ENCODE data around the gene NASP.
"Not testable (repeated sequence)": the region's sequence is repeated elsewhere in the genome, so short reads cannot be mapped to it uniquely, and the experiment has no call there.

Gene NASP

GRCh38 chr1:45584351-45585109 lies 689 bp downstream of the NASP start:
- peak; percentile 93 for DNase-seq (ENCODE audit: low read depth)
- TF ChIP-seq, protein P1, sequence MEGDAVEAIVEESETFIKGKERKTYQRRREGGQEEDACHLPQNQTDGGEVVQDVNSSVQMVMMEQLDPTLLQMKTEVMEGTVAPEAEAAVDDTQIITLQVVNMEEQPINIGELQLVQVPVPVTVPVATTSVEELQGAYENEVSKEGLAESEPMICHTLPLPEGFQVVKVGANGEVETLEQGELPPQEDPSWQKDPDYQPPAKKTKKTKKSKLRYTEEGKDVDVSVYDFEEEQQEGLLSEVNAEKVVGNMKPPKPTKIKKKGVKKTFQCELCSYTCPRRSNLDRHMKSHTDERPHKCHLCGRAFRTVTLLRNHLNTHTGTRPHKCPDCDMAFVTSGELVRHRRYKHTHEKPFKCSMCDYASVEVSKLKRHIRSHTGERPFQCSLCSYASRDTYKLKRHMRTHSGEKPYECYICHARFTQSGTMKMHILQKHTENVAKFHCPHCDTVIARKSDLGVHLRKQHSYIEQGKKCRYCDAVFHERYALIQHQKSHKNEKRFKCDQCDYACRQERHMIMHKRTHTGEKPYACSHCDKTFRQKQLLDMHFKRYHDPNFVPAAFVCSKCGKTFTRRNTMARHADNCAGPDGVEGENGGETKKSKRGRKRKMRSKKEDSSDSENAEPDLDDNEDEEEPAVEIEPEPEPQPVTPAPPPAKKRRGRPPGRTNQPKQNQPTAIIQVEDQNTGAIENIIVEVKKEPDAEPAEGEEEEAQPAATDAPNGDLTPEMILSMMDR (IDR thresholded peaks at IDR 0.05; ENCODE audit: insufficient read depth, low read depth, low read length, missing control alignments): no peak
- H3K4me3 ChIP-seq (ENCODE audit: low read depth, low read length): peak overlapping the region; percentile 98

- H3K4me3 ChIP-seq (ENCODE audit: low read depth, low read length): peak overlapping the region; percentile 98
- TF ChIP-seq, protein P1 (IDR thresholded peaks at IDR 0.05; ENCODE audit: insufficient read depth, low read depth, low read length, missing control alignments): no peak
- no peak for DNase-seq (ENCODE audit: low read depth)
These were observed 1.2 kb downstream of the NASP start for GRCh38 chr1:45585110-45585426.

GRCh38 chr1:45585496-45586075 lies 1.7 kb downstream of the NASP start:
- peak; percentile 17 for DNase-seq (ENCODE audit: low read depth)
- TF ChIP-seq, protein P1 (IDR thresholded peaks at IDR 0.05; ENCODE audit: insufficient read depth, low read depth, low read length, missing control alignments): no peak
- H3K4me3 ChIP-seq (ENCODE audit: low read depth, low read length): peak overlapping the region; percentile 98

- TF ChIP-seq, protein P1 (IDR thresholded peaks at IDR 0.05; ENCODE audit: insufficient read depth, low read depth, low read length, missing control alignments): no peak
- peak overlapping the region; percentile 98 for H3K4me3 ChIP-seq (ENCODE audit: low read depth, low read length)
- DNase-seq (ENCODE audit: low read depth): no peak
These were observed 2.9 kb downstream of the NASP start for GRCh38 chr1:45586769-45587168.

DNA sequence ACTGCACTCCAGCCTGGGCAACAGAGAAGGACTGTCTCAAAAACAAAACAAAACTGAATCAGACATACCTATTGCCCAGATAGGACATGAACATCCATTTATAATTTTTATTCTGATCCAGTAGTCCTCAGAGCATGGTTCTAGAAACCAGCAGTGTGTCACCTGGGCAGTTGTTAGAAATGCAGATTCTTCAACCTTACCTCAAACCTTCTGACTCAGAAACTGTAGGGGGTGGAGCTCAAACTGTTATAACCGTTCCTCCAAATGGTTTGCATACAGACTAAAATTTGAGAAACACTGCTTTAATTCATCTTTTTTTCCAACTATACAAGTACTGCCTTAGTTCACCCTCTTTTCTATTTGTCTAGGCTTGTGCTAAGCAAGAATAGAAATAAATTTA lies 6.0 kb downstream of the NASP start:
- H3K4me3 ChIP-seq (ENCODE audit: low read depth, low read length): no peak overlapping the region
- TF ChIP-seq, protein P1 (IDR thresholded peaks at IDR 0.05; ENCODE audit: insufficient read depth, low read depth, low read length, missing control alignments): no peak
- DNase-seq (ENCODE audit: low read depth): no peak

GRCh38 chr1:45594412-45594811 lies 10.6 kb downstream of the NASP start:
- TF ChIP-seq, protein P1 (IDR thresholded peaks at IDR 0.05; ENCODE audit: insufficient read depth, low read depth, low read length, missing control alignments): no peak
- no peak overlapping the region for H3K4me3 ChIP-seq (ENCODE audit: low read depth, low read length)

GRCh38 chr1:45596765-45597164 lies 12.9 kb downstream of the NASP start:
- DNase-seq (ENCODE audit: low read depth): not testable (repeated sequence)

More at GRCh38 chr1:45594412-45594811, 10.6 kb downstream of the NASP start:
- DNase-seq (ENCODE audit: low read depth): no peak

More at GRCh38 chr1:45596765-45597164, 12.9 kb downstream of the NASP start:
- H3K4me3 ChIP-seq (ENCODE audit: low read depth, low read length): not testable (repeated sequence)

Measured in GM12865 (cell line).